Measurements from ENCODE around the gene DIDO1. TPM values are rescaled to one million over a fixed set of nuclear protein-coding genes. Genes with fewer than 3 reads are reported as not detected.
A peak's percentile ranks its signal among the peaks of the same experiment; 100 is the strongest.

The DIDO1 gene
- total and polyA plus RNA-seq, 2 of the 13 experiments (the other 11 are each of a cell fraction or from before 2014, with no cell fraction given): 75.0 to 75.1 TPM

DNA sequence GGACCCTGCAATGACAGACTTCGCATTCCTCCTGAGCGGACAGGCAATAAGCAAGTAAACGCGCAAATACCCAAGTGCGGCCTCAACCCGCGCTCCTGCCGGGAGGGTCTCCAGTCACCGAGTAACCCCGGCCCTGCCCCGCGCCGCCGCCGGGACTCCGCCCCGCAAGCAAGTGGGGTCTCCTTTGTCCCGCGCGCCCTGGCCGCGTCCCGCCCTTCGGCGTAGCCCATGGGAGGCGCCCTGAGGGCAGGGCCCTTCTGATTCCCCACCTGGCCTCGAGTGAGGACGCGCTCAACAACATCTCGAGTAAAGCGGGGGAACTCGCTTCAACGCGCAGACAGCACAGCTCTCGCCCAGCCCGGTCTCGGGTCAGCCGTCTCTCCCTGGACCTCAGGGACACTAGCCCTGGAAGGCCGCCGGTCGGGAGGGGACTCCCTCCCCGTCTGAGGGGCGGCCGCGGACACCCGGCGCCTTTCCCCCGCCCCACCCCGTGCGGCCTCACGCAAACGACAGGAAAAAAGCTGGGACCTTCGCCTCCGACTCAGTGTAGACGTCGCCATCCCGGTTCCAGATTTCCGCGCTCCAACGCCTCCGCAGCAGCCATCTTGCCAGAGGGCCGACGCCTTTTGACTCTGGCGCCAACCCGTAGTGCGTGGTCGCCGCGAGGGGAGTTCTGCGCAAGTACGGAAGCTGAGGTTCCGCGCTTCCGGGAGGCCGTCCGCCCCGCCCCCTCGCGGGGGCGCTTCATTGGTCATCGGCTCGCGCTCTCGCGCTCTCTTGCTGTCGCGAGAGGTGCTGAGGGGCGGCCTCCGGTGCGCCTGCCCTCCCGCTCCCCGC is 11.2 kb upstream of the DIDO1 start (continued):
- TF ChIP-seq, protein P1, sequence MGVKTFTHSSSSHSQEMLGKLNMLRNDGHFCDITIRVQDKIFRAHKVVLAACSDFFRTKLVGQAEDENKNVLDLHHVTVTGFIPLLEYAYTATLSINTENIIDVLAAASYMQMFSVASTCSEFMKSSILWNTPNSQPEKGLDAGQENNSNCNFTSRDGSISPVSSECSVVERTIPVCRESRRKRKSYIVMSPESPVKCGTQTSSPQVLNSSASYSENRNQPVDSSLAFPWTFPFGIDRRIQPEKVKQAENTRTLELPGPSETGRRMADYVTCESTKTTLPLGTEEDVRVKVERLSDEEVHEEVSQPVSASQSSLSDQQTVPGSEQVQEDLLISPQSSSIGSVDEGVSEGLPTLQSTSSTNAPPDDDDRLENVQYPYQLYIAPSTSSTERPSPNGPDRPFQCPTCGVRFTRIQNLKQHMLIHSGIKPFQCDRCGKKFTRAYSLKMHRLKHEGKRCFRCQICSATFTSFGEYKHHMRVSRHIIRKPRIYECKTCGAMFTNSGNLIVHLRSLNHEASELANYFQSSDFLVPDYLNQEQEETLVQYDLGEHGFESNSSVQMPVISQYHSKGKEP (CRISPR knock-in tag; IDR thresholded peaks at IDR 0.05): peak; percentile 55; the same call in 1 of the 2 replicates
- no peak for TF ChIP-seq ZKSCAN1 (IDR thresholded peaks at IDR 0.05; ENCODE audit: low read length)
- no peak; the same call in 1 of the 2 replicates for TF ChIP-seq ZNF839 (CRISPR knock-in tag; IDR thresholded peaks at IDR 0.05; ENCODE audit: borderline replicate concordance)
- peak; percentile 96 for TF ChIP-seq ZFY (CRISPR knock-in tag; IDR thresholded peaks at IDR 0.05)
- TF ChIP-seq JUND (CRISPR knock-in tag; IDR thresholded peaks at IDR 0.05): peak; percentile 21
- peak; percentile 81 for TF ChIP-seq RXRB (CRISPR knock-in tag; IDR thresholded peaks at IDR 0.05; ENCODE audit: borderline replicate concordance)
- TF ChIP-seq, protein P2, sequence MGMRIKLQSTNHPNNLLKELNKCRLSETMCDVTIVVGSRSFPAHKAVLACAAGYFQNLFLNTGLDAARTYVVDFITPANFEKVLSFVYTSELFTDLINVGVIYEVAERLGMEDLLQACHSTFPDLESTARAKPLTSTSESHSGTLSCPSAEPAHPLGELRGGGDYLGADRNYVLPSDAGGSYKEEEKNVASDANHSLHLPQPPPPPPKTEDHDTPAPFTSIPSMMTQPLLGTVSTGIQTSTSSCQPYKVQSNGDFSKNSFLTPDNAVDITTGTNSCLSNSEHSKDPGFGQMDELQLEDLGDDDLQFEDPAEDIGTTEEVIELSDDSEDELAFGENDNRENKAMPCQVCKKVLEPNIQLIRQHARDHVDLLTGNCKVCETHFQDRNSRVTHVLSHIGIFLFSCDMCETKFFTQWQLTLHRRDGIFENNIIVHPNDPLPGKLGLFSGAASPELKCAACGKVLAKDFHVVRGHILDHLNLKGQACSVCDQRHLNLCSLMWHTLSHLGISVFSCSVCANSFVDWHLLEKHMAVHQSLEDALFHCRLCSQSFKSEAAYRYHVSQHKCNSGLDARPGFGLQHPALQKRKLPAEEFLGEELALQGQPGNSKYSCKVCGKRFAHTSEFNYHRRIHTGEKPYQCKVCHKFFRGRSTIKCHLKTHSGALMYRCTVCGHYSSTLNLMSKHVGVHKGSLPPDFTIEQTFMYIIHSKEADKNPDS (CRISPR knock-in tag; IDR thresholded peaks at IDR 0.05): 0 out of 2 replicates have a peak, but pooled peaks have one; percentile 60
- TF ChIP-seq ZNF781 (CRISPR knock-in tag; IDR thresholded peaks at IDR 0.05; ENCODE audit: borderline replicate concordance, not compliant biosample characterization): peak; percentile 97
- TF ChIP-seq SCMH1 (CRISPR knock-in tag; IDR thresholded peaks at IDR 0.05; ENCODE audit: borderline replicate concordance): no peak
- peak; percentile 70 for TF ChIP-seq ZNF30 (CRISPR knock-in tag; IDR thresholded peaks at IDR 0.05)
- TF ChIP-seq, protein P3, sequence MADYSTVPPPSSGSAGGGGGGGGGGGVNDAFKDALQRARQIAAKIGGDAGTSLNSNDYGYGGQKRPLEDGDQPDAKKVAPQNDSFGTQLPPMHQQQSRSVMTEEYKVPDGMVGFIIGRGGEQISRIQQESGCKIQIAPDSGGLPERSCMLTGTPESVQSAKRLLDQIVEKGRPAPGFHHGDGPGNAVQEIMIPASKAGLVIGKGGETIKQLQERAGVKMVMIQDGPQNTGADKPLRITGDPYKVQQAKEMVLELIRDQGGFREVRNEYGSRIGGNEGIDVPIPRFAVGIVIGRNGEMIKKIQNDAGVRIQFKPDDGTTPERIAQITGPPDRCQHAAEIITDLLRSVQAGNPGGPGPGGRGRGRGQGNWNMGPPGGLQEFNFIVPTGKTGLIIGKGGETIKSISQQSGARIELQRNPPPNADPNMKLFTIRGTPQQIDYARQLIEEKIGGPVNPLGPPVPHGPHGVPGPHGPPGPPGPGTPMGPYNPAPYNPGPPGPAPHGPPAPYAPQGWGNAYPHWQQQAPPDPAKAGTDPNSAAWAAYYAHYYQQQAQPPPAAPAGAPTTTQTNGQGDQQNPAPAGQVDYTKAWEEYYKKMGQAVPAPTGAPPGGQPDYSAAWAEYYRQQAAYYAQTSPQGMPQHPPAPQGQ (CRISPR knock-in tag; IDR thresholded peaks at IDR 0.05; ENCODE audit: borderline replicate concordance): no peak
- no peak for TF ChIP-seq ZNF496 (CRISPR knock-in tag; IDR thresholded peaks at IDR 0.05; ENCODE audit: insufficient replicate concordance)
- TF ChIP-seq GLI4 (CRISPR knock-in tag; IDR thresholded peaks at IDR 0.05; ENCODE audit: borderline replicate concordance): peak; percentile 42; the same call in 1 of the 2 replicates
- 0 out of 2 replicates have a peak, but pooled peaks have one; percentile 75 for TF ChIP-seq ZNF549 (CRISPR knock-in tag; IDR thresholded peaks at IDR 0.05)
- TF ChIP-seq, protein P4, sequence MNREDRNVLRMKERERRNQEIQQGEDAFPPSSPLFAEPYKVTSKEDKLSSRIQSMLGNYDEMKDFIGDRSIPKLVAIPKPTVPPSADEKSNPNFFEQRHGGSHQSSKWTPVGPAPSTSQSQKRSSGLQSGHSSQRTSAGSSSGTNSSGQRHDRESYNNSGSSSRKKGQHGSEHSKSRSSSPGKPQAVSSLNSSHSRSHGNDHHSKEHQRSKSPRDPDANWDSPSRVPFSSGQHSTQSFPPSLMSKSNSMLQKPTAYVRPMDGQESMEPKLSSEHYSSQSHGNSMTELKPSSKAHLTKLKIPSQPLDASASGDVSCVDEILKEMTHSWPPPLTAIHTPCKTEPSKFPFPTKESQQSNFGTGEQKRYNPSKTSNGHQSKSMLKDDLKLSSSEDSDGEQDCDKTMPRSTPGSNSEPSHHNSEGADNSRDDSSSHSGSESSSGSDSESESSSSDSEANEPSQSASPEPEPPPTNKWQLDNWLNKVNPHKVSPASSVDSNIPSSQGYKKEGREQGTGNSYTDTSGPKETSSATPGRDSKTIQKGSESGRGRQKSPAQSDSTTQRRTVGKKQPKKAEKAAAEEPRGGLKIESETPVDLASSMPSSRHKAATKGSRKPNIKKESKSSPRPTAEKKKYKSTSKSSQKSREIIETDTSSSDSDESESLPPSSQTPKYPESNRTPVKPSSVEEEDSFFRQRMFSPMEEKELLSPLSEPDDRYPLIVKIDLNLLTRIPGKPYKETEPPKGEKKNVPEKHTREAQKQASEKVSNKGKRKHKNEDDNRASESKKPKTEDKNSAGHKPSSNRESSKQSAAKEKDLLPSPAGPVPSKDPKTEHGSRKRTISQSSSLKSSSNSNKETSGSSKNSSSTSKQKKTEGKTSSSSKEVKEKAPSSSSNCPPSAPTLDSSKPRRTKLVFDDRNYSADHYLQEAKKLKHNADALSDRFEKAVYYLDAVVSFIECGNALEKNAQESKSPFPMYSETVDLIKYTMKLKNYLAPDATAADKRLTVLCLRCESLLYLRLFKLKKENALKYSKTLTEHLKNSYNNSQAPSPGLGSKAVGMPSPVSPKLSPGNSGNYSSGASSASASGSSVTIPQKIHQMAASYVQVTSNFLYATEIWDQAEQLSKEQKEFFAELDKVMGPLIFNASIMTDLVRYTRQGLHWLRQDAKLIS (CRISPR knock-in tag; IDR thresholded peaks at IDR 0.05): peak; percentile 82; the same call in 1 of the 2 replicates
- TF ChIP-seq KDM5A (IDR thresholded peaks at IDR 0.05; ENCODE audit: borderline replicate concordance, low read length): peak; percentile 94
- no peak for TF ChIP-seq PRPF4 (IDR thresholded peaks at IDR 0.05; ENCODE audit: low read depth, low read length, poor library complexity, severe bottlenecking)
- TF ChIP-seq ZNF501 (CRISPR knock-in tag; IDR thresholded peaks at IDR 0.05): peak; percentile 89

Data from HepG2 (cell line).